Activated CD4-positive, alpha-beta T cell treated with anti-CD3 and anti-CD28 coated beads, Interleukin-2, amount 50 U/mL, for 48 hours (primary cell): ENCODE results near the gene CAMK1G.
A peak's percentile ranks its signal among the peaks of the same experiment; 100 is the strongest.

ENCODE experiments used
- DNase-seq, 2 experiments: peaks; one replicate each; pipeline ENCODE4 v3.0.0-alpha.2; 2020

Gene CAMK1G

DNA sequence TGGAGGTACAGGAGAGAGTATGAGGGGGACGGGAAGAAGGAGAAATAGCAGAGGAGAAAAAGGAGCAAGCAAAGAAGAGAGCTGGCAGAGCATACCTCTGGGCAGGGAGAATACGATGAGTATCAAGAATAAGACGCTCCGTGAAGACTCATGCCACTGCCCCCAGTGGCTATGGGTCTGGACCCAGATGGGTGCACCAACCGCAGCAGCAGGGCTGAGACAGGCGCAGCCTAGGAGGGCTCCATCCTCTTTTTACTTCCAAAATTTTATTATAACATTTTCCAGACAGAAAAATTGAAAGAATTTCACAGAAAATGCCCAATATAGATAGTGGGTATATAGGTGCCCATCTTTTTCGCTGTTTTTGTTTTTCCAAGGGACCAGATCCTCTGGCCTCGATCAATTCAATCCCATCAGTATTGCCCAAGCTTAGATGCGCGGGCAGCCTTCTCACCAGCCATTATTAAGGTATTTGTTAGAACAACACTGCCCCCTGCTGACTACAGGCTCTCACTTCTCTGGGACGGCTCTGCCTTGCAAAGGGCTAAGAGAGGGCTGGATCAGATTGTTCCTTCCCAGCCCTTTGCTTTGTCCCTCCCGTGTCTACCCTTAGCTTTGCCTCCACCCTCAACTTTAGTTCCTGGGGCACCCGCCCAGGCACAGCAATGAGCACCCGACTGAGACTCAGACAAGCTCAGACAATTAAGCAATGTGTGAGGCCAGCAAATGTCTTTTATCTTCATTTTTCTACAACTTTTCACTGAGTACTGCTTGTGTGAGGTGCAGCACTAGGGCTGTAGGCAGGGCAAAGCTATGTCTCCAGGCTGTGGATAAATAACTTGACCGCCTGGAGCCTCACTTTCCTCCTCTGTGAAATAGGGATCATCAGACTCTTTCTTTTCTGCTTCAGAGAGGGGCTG lies 17.5 kb upstream of the CAMK1G start:
- DNase-seq: peak; percentile 80 to 86

DNA sequence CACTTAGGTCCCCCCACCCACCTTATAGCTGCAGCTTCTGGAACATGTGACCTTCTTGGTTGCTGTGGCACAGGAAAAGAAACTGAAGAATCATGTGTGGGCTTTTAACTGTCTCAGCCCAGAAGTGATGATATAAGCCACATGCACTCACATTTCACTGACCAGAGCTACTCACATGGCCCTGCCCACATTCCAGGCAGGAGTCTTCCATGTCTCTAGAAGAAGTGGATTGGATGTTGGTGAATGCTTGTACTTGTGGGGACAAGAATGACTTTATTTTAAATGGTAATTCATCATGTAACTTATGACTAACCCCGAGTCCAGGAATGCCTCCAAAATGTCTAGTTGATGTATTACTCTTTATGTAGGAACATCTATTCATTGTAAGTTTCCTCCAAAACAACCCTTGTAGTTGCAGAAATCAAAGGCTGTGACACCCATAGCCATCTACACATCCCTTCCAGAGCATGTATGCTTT lies 15.8 kb upstream of the CAMK1G start:
- no peak for DNase-seq

DNA sequence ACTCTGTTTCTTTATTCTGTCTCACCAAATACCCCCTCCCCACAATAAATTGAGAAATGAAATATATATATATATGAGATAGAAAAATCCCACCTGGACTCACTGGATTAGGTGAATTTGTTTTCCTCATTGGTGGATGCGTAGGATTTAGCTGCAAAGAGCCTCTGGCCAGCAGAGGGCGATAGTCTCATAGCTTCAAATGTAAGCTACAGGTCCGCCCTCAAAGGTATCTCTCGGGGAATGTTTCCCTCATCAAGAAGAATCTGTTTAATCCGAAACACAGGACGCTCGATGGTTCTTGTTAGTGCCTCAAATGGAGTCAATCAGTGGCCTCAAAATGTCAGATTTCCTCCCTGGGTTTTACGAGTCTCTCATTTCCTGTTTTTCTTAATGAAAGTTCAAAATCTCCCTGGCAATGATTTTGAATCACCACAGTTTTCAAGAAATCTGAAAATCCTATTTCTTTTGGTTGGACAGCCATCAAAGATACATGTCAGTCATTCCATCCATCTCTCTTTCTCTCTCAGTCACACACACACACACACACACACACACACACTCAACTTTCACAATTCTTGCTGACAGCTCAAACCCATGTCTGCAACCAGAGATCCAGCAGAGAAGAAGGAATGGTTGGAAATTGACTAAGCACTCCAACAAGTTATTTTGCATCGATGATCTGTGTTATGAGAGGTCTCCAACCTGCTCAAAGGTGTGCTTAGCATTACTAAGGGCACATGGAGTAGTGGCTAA lies 13.9 kb upstream of the CAMK1G start:
- peak; percentile 84 to 87 for DNase-seq

DNA sequence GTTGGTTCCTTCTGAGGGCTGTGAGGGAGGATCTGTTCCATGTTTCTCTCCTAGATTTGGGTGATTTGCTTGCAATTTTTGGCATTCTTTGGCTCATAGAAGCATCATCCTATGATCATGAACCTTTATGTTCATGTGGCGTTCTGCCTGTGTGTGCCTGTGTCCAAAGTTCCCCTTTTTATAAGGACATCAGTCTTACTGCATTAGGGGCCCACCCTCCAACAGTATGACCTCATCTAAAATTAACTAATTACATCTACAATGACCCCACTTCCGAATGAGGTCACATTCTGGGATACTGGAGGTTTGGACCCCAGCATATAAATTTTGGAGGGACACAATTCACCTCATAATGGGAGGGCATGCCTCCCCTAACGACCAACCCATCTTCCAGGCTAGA lies 12.8 kb upstream of the CAMK1G start:
- no peak for DNase-seq

DNA sequence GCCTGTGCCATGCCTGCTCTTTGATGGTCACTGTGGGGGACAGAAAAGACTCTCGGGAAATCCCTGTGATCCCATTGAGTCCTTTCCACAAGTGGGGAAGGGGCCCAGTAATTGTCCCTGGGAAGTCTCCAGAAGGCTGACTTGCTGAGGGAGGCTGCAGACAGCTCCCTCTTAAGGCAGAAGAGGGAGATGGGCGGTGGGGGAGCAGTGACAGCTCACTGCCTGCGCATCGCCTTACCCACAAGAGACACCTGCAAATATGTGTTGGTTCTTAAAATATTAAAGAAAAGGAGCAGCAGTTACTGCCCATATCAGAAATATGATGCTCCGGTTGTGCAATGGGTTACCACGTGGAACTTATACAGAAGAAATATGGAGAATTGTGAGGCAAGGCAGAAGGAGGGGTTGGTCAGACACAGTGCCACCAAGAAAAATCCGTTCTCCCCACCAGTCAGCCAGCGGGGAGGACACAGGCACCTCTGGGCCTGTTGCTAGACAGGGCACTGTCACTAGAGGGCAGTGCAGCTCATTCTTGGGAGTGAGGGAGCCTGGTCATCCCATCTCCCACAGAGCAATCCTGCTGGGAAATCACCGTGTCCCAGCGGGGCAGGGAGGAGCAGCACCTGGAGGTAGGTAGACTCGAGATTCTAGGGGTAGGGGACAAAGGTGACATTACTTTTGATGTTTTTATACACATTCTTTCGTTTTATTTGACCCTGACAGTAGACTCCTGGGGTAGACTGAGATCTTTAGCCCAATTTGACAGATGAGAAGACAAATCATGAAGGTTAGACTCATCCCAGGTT lies 6.9 kb upstream of the CAMK1G start:
- peak; percentile 84 to 85 for DNase-seq

DNA sequence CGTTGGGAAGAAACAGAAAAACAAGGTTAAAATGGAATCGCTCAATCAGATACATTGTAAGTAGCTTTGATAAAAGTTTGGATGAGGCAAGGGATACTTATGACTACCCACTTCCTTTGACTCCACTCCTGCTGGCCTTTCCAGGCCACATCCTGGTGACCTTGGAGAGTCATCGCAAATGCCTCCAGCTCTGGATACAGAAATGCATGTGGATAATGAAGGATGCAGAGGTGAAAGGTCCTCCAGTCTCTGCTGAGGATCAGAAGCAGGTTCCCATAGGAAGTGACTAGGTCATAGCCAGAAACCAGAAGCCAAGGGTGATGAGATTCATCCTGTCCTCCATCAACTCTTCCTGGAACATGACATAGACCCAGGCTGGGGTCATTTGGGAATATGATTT lies 6.2 kb upstream of the CAMK1G start:
- no peak for DNase-seq

DNA sequence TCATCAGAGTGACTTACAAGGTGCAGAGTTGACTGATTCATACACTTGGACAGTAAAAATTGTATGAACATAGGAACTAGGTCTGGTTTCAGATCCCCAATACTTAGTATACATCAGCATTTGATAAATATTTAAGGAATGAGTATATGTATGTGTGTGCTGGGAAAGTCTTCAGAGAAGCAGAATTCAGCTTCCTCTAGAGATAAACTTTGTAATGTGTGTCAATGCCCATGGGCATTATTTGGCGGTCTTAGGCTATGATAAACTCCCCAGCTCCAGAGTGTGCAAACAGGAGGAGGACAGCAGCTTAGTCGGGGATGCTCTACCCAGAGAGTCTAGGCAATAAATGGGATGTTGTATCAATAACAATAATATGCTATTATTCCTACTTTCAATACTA lies 2.9 kb upstream of the CAMK1G start:
- no peak for DNase-seq

DNA sequence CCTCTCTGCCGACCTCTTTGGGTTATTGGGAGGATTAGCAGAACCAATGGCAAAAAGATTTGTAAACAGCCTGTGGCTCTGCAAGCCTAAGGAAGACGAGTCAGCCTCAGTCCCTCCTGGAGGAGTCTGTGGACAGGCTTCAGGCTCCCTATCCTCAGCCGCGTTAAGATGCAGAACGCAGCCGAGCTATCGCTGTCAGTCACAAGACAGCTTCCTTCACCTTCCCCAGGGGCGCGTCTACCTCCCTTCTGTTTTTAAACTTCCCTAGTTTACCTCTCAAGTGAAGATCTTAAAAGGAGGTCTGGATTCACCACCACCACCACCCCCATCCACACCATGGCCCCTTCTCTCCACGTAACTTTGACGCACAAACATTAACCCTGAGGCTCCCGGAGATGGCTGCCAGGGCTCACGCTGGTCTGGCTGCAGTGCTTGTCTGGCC lies 738 bp downstream of the CAMK1G start:
- DNase-seq: no peak

DNA sequence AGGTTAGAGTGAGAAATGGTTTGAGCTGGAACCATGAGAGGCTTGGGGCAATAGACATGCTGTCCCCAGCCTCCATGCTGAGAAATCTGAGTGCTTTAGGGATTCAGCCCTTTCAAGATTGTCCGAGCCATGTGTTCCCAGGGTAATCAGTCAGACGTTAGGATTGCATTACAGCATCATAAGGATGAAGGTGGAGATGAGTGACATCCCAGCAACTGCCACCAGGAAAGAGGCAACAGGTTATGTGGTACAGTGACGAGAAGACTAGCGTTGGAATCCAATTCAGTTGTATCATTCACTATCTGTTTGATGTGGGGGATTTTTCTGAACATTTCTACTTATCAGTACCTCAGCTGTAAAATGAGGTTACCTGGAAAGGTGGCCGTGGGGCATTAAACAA lies 1.7 kb downstream of the CAMK1G start:
- DNase-seq: no peak

DNA sequence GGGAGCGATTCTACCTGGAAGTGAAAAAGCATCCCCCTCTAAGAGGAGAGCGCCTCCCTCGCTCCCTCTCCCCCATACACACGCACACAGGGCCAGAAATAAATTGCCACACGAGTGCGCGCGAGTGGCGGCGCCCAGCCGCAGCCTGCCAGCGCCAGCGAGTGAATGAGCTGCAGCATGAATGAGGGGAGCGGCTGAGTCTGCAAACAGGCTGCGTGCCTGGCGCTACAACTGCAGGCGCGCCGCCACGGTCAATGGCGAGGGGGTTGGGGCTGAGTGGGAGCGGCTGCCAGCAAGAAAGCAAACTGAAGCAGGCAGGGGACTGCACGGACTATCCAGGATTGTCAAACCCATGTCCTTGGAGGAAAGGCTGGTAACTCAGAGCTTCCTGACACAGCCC lies 2.2 kb downstream of the CAMK1G start:
- peak in 1 of 2 experiments; percentile 19 for DNase-seq

DNA sequence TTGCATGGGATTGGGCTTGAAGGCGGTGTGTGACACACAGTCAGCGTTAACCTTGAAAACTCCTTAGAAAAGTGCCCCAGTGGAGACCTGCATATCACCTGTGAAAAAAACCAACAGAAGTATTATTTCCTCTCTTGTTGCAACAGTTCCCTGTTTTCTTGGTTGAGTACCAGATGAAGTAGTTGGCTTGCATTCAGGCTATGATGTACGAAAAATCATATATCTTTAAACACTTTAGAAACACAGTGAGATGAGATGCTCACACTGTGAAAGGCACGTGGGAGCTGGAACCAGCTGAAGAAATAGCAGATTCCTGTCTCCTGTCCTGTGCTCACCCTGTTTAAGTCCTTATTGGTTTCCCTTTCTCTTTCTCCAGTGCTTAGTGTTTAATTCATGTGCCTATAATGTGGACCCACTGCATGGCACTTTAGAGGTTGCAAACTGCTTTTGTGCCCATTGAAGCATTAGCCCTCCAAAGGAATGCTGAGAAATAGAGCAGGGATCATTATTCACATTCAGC lies 2.8 kb downstream of the CAMK1G start:
- no peak for DNase-seq

DNA sequence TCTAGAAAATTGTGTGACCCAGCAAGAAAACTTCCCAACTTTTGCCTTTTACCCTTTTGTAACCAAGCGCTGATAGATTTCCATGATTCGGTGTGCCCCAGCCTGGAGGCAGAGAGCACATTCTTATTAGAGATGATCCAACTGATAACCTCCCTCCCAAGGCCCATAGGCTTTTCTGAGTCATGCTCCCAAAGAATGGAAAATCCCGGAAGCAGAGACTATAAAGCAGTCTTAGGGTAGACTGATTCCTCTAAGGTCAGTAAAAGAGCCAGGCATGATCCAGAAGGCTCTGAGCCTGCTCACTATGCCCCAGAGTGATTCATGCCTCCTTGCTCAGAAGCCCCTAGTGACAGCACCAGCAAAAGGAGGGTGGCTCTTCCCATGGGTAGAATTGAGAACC lies 4.3 kb downstream of the CAMK1G start:
- DNase-seq: no peak

DNA sequence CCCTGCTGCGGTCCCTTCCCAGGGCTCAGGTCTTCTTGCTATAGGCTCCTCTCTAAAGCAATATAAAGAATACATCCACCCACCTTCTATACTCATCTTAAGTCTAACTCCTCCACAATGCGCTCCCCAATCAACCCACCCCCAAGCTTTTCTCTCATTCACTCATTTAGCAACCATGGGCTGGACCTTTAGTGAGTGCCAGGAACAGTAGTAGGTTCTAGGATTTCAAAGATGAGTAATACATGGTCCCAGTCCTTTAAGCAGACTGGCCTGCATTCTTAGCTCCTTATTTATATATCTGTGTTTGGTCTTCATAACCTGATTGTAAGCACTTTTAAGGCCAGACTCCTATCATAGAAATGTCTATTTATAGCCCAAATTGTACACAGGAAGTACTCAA lies 5.9 kb downstream of the CAMK1G start:
- DNase-seq: no peak

DNA sequence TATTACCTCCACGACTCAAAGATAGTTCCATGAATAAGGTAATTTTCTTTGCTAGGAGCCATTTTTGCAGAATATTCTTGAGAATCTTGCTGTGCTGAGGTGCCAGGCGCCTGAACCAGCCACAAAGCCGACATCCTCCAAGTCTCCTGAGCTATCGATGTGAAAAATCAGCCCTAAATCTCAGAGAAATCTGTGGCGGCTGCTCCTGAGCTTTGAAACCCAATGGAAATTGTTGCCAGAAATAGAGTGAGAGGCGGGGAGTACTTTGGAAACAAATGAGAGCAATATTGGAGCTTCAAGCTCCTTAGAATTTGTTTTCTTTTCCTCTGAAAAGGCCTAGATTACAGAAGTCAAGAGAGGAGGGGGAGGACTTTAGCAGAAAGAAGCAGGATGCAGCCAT lies 6.3 kb downstream of the CAMK1G start:
- DNase-seq: no peak

DNA sequence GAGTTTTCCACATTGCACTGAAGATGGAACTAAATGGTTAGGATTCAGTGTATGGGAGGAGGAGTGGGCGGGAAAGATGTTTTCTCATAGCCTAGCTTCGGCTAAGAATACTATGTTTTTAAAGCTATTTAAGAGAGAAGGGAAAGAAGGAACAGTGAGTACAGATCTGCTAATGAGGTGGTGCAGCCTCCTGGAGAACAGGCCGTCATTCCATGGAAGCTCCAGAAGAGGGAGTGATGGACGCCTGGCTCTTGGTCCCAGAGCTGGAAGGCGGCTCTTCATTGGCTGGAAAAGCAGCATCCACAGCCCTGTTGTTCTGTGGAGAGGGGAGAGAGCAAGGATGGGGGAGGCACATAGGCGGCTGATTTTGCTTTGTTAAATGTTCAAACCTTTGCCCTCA lies 6.9 kb downstream of the CAMK1G start:
- no peak for DNase-seq

DNA sequence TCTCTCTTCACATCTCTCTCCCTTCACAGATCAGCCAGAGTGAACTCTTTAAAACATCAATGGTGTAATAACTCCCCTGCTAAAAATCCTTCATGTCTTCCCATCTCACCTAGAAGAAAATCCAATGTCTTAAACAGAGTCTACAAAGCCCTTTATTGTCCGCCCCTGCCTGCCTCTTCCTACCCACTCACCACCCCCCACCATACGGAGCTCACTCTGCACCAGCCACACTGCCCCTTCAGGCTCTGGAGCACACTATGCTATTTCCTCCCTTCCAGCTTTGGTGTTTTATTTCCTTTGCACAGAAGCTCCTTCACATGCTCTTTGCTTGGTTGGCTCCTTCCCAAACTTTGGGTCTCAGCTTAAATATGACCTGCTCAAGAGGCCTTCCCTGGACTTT lies 10.2 kb downstream of the CAMK1G start:
- DNase-seq: no peak

DNA sequence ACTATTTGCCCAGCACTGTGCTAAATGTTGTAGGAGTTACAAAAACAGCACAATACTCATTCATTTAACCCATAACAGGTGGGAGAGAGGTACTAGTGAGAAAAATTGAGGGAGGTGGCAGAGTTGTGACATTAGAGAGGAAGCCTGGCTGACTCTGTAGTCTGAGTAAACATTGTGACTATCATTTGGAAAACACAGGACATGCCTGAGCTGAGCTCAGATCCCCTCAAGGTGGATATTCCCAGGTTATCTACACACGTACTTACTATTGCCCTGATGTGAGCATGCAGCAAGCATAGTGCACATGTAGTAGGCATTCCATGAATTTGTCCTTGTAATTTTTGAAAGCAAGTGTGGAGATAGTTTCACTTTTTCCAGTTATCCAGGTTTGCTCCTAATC lies 10.9 kb downstream of the CAMK1G start:
- DNase-seq: no peak

DNA sequence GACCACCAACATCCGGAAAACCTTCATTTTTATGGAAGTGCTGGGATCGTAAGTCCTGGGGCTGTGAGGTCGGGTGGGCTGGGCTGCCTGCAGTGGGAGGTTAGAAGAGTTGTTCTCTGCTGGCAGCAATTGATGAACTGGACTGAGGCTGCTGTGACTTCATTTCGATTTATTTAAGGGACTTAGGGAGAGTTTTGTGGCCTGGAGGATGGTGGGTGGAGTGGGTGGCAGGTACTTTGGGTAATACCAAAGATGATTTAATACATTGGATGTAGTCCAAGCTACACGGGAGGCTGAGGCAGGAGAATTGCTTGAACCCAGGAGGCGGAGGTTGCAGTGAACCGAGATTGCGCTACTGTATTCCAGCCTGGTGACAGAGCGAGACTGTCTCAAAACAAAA lies 11.5 kb downstream of the CAMK1G start:
- no peak for DNase-seq

DNA sequence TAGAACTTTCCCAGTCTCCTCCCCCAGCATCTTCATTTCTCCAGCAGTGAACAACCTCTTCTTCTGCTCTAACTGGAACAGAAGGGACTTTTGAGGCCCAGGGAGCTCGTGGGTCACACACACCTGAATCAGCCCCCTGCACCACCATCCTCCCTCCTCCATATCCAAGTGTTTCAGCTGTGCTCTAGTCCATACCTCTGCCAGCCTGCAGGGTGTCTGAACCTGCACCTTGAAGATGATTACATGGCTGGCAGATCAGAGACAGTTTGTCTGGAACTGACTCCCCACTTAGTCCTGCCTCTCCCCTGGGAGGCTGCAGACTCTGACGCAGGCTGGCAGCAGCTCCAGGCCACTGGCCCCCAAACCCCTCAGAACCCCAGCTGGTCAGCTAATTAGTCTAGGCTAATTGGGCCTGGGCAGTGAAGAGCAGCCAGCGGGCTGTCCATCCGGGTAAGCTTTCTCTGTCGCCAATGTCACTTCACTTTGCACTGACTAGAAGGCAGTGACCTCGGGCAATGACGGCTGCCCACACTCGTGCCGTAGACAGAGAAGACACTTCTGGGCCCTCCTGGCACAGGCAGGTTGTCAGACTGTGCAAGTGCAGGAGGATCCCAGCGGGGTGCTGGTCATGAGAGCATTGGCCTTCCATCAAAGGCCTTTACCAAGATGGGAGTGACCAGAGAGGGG lies 12.2 kb downstream of the CAMK1G start:
- no peak for DNase-seq

DNA sequence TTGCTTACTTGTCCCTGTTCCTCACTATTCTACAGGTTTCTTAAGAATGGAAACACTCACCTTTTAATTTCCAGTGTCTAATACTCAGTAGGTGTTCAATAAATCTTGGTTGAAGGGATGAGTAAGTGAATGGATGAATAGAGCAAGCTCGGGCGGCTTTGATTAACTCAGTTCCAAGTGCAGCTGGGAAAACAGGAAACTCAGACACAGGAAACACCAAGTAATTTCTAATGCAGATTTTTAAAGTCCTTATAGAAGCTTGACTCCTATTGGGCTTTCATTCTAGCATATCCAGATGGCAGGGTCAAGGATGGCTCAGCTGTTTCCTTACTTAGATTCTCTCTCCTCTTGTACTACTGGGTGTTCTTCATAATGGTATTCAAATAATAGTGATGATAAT lies 14.0 kb downstream of the CAMK1G start:
- DNase-seq: no peak

DNA sequence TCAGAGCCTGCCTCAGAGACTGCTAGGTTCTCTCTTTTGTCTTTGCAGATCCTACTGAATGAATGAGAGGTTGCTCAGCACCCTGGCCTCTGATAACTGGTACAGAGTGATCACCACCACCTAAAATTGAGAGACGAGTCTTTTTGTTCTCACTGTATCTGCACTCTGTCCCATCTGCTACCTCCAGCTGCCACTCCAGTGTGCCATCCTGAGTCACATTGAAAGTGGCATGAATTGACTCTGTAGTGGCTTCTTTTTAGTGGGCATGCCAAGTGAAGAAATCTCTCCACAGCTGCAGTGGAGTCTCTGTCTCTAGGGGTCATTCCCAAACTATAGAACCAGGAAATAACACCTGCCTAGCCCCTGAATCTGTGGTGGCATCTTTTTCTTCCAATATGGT lies 14.7 kb downstream of the CAMK1G start:
- no peak for DNase-seq

DNA sequence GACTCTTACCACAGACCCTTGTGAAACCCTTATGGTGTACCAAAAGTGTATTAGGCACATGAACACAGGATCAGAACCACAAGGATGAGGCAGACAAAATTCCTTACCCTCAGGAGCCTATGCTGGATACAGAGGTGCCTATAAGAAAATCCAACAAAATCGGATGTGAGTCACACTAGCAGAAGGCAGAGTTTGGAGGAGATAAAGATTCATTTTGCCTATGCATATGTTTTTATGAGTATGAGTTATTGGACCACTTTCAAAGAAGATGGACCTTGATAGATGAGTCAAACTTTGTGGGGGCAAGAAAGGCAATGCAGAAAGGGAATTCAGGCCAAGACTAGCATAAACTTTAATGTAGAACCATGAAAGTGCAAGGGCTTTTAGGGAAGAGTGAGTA lies 17.0 kb downstream of the CAMK1G start:
- no peak for DNase-seq
